WERI-Rb-1 (cell line): ENCODE results near the gene C7orf33.

ENCODE experiments used
- DNase-seq: peaks from one replicate; pipeline ENCODE4 v3.0.0-alpha.2; 2020
- H3K27ac ChIP-seq: fragments of 250-450 bp; sonication (Bioruptor Pico); 2 replicates; pipeline ENCODE4 v1.5.1; 2020; ENCODE audit warnings: mild to moderate bottlenecking, moderate library complexity
- H3K27me3 ChIP-seq: fragments of 250-450 bp; sonication (Bioruptor Pico); 2 replicates; pipeline ENCODE4 v1.5.1; 2021; ENCODE audit warnings: mild to moderate bottlenecking, low read depth, moderate library complexity; ENCODE audit not compliant: insufficient read depth, severe bottlenecking
- H3K36me3 ChIP-seq: fragments of 250-450 bp; sonication (Bioruptor Pico); 2 replicates; pipeline ENCODE4 v1.5.1; 2020; ENCODE audit warnings: mild to moderate bottlenecking, moderate library complexity
- H3K4me3 ChIP-seq: 2 replicates; pipeline ENCODE4 v1.5.1; 2011; ENCODE audit warnings: low read depth, mild to moderate bottlenecking, control low read depth, low read length
- H3K9me3 ChIP-seq: fragments of 250-450 bp; sonication (Bioruptor Pico); 2 replicates; pipeline ENCODE4 v1.5.1; 2021; ENCODE audit warnings: mild to moderate bottlenecking, moderate library complexity; ENCODE audit not compliant: severe bottlenecking
- CTCF ChIP-seq: IDR thresholded peaks from 2 replicates; pipeline ENCODE4 v1.5.1; 2011; ENCODE audit warnings: low read depth, mild to moderate bottlenecking, control low read depth, inconsistent platforms, low read length

C7orf33 gene

DNA sequence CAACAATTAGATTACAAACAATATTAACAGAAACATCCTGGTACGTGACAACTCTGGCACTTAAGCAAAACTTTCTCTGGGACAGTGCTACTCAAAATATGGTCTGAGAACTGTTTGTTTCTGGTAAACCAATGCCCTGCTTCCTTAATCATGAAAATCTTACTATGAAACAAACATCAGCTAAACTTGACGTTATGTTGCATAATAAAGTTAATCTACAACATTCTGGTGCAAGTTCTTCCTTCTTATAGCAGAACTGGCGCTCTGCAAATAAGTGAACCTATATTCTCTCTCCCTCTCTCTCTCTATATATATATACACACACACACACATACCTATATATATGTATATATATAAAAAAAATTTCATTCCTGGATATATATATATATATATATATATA, 7.8 kb downstream of the C7orf33 start:
- no peak for DNase-seq
- Histone ChIP-seq H3K9me3 (peaks cover 5% of the 10 kb centered on the region), H3K27me3 (no peaks in the 10 kb centered on the region), H3K27ac (no peak overlapping the region), H3K4me3 (no peak overlapping the region), H3K36me3 (peaks cover 8% of the 10 kb centered on the region)
- no peak for TF ChIP-seq CTCF

DNA sequence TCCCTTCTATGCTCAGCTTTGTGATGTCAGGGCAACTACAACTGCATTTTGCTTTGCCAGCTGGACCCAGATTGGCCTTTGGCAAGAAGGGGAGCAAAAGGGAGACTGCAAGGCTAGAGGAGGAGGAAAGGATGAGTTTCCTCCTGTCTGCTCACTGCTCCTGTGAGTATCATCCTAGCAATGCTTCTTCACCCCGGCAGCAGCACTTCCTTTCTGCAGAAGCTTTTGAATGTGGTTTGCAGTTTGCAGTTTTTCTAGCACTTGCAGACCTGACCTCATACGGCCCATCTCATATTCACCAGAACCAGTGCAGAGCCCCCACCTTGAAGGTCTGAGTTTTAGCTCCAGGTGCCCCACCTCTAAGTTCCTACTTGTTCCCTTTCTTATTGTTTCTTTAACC, 14.8 kb downstream of the C7orf33 start:
- peak overlapping the region; percentile 58 for H3K27ac ChIP-seq
- no peak overlapping the region for H3K4me3 ChIP-seq

GRCh38 chr7:148607151-148607661, 16.6 kb downstream of the C7orf33 start:
- H3K27me3 ChIP-seq: no peaks in the 10 kb centered on the region
- peaks cover 6% of the 10 kb centered on the region for H3K9me3 ChIP-seq
- H3K27ac ChIP-seq: peak overlapping the region; percentile 41; the same call in 1 of the 2 replicates
- H3K36me3 ChIP-seq: peaks cover 3% of the 10 kb centered on the region; the same call in 1 of the 2 replicates
- H3K4me3 ChIP-seq: no peak overlapping the region
- no peak for TF ChIP-seq CTCF
- no peak for DNase-seq

More for the DNA sequence above, 14.8 kb downstream of the C7orf33 start:
- Histone ChIP-seq H3K27me3 (no peaks in the 10 kb centered on the region), H3K9me3 (peaks cover 6% of the 10 kb centered on the region), H3K36me3 (peaks cover 3% of the 10 kb centered on the region; the same call in 1 of the 2 replicates)
- no peak for TF ChIP-seq CTCF
- no peak for DNase-seq

- Histone ChIP-seq H3K27ac (no peak overlapping the region), H3K36me3 (no peaks in the 10 kb centered on the region), H3K4me3 (no peak overlapping the region), H3K27me3 (no peaks in the 10 kb centered on the region), H3K9me3 (no peaks in the 10 kb centered on the region)
- no peak for TF ChIP-seq CTCF
- no peak for DNase-seq
Observed at GRCh38 chr7:148609045-148609725, 18.6 kb downstream of the C7orf33 start.

DNA sequence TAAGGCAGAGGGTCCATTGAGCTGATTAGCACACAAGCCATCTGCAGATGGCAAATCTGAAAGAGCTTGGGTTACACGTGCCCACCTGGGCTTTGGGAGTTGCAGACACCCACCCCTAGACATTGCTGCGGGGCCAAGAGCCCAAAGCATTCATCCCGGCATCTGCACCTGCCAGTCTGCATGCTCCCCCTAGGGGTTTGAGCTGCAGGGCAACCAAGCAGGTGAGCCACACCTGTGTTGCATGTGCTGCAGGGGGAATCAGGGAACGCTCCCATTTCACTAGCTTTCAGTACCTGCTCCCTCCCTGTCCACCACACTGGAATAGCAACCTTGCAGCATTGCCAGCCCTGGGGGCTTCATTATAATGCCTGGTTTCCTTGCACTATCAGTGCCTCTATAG, 21.1 kb downstream of the C7orf33 start:
- Histone ChIP-seq H3K27ac (no peak overlapping the region), H3K4me3 (no peak overlapping the region), H3K9me3 (no peaks in the 10 kb centered on the region), H3K27me3 (no peaks in the 10 kb centered on the region), H3K36me3 (no peaks in the 10 kb centered on the region)
- peak; percentile 65 for TF ChIP-seq CTCF
- peak; percentile 35 for DNase-seq
